ENCODE results near the gene TSNAX. TPM values are rescaled to one million over a fixed set of nuclear protein-coding genes. Genes with fewer than 3 reads are reported as not detected.

Gene TSNAX
- total and polyA plus RNA-seq, 2 of the 8 experiments (the other 6 are each of a cell fraction or from before 2014, with no cell fraction given): 7.7 to 34.0 TPM

GRCh38 chr1:231485029-231485784, 43.3 kb upstream of the TSNAX start (continued):
- TF ChIP-seq HDAC6 (IDR thresholded peaks at IDR 0.05; ENCODE audit: low read depth, low read length): no peak
- no peak for TF ChIP-seq JUND (IDR thresholded peaks at IDR 0.05; ENCODE audit: low read length)
- TF ChIP-seq EZH2 (IDR thresholded peaks at IDR 0.05; ENCODE audit: low read depth, low read length, severe bottlenecking): no peak
- no peak for TF ChIP-seq EP300 (IDR thresholded peaks at IDR 0.05; ENCODE audit: borderline replicate concordance in 1 of 2, low read depth in 2 of 2, low read length in 2 of 2)
- TF ChIP-seq POLR2A (IDR thresholded peaks at IDR 0.05; ENCODE audit: control extremely low read depth in 1 of 2, low read depth in 2 of 2, low read length in 2 of 2): no peak
- no peak for TF ChIP-seq SP4 (IDR thresholded peaks at IDR 0.05; ENCODE audit: low read length)
